MV-4-11 (cell line): ENCODE results near the gene SYCN.

Experiments
- DNase-seq: peaks from one replicate; lab custom pipeline; 2025; lab: John Stamatoyannopoulos, UW

The SYCN gene

GRCh38 chr19:39194832-39195542, 9.1 kb downstream of the SYCN start:
- no peak for DNase-seq

- DNase-seq, result no peak
These were observed 10.3 kb downstream of the SYCN start for GRCh38 chr19:39193803-39194202.

GRCh38 chr19:39192846-39193245, 11.2 kb downstream of the SYCN start:
- no peak for DNase-seq

DNA sequence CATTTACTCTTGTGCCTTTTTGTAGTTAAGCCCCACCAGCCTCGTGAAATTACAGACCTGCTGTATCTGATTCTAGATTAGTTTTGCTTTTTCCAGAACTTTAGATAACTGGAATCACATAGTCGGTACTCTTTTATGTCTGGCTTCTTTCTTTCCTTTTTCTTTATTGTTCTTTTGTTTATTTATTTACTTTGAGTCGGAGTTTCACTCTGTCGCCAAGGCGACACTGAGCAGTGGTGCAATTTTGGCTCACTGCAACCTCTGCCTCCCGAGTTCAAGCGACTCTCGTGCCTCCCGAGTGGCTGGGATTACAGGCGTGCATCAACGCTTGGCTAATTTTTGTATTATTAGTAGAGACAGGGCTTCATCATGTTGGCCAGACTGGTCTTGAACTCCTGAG, 13.3 kb downstream of the SYCN start:
- no peak for DNase-seq

DNA sequence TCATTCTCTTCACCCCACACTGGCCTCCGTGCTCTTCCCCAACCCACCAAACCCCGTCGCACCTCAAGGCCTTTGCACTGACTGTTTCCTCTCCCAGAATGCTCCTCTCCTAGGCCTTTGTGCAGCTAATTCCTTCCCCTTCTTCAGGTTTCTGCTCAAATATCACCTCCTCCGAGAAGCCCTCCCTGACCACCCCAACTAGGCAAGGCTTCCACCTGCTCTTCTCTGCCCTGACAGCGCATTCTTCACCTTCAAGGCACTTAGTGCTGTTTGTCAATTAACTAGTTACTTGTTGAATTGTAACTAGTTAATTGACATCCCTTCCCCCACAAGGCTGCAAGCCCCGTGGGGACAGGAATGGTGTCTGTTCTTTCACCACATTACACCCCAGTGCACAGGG, 15.1 kb downstream of the SYCN start:
- no peak for DNase-seq

GRCh38 chr19:39187552-39187943, 16.5 kb downstream of the SYCN start:
- DNase-seq, result no peak

- DNase-seq, result no peak
These were observed 17.7 kb downstream of the SYCN start for GRCh38 chr19:39186391-39186790.

DNA sequence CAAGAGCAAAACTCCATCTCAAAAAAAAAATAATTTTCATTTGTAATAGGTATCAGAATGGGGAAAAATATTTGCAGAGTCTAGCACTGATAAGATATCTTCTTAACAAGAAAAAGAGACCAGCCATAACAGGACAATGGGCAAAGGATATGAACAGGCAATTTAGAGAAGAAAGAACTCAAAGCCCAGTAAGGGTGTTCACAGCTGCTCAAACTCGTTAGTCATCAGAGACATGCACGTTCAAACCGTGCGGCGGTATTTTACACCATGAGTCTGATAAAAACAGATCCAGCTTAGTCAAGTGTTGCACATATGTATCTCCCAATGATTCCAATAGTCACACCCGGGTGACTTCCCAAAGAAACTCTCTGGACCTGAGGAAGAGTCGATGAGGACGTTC, 21.0 kb downstream of the SYCN start:
- DNase-seq, result no peak

DNA sequence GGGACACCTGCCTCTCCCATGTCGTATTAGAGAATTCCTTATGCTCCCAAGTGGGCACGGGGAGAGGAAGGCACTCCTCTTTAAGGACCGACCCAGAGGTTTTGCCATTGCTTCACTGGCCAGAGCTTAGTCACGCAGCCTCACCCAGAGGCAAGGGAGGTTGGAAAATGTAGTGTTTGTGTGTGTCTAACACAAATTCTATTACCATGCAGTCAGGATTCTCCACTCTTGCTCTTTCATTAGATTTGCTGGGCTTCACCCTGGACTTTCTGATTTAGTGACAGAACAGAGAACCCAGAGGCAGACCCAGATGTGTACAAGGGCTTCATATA, 21.9 kb downstream of the SYCN start:
- DNase-seq, result no peak

- no peak for DNase-seq
These were observed 22.4 kb downstream of the SYCN start for GRCh38 chr19:39181500-39182173.

DNA sequence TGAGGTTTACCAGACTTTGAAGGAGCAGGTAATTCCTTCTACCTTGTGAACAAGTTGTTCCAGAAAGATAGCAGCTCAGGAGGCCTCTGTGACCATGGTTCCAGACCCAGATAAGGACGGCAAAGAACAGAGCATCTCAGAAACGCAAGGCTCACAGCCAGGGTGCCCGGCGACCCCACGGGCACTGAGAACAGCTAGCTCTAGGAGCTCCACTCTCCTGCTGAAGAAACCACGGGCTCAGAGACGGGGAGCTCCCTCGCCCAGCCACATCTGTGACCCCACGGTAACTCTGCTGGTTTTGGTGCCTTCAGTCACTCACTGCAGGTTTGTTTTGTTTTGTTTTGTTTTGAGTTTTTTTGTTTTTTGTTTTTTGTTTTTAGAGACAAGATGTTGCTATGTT, 23.3 kb downstream of the SYCN start:
- no peak for DNase-seq

DNA sequence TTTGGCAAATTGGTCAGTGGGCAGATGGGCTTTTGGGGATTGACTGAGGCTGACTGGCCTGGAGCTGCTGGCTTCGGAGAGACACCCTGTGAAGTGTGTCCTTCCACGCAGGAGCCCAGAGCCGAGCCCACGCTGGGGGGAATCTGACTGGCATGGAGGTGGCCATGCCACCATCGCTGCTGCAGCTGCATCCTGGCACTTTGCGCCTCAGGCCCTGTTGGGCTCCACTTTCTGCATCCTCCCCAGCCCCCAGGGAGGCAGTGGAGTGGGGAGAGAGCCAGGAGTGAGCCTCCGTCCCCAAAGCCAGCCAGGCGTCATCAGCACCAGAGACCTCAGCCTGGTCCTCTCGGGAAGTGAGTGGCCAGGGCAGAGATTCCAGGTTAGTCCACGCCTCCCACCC, 24.3 kb downstream of the SYCN start:
- DNase-seq, result no peak

DNA sequence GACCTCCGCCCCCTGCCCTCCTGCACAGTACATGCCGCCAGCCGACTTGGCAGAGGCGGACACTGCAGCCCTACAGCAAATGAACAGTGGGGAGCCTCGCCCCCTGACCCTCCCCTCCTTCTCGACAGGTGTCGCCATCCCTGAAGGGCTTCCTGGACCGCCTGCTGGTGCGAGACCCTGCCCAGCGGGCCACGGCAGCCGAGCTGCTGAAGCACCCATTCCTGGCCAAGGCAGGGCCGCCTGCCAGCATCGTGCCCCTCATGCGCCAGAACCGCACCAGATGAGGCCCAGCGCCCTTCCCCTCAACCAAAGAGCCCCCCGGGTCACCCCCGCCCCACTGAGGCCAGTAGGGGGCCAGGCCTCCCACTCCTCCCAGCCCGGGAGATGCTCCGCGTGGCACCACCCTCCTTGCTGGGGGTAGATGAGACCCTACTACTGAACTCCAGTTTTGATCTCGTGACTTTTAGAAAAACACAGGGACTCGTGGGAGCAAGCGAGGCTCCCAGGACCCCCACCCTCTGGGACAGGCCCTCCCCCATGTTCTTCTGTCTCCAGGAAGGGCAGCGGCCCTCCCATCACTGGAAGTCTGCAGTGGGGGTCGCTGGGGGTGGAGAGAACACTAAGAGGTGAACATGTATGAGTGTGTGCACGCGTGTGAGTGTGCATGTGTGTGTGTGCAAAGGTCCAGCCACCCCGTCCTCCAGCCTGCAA, 25.6 kb downstream of the SYCN start:
- no peak for DNase-seq

GRCh38 chr19:39177736-39178135, 26.3 kb downstream of the SYCN start:
- DNase-seq, result no peak

GRCh38 chr19:39177110-39177699, 26.9 kb downstream of the SYCN start:
- DNase-seq, result no peak

DNA sequence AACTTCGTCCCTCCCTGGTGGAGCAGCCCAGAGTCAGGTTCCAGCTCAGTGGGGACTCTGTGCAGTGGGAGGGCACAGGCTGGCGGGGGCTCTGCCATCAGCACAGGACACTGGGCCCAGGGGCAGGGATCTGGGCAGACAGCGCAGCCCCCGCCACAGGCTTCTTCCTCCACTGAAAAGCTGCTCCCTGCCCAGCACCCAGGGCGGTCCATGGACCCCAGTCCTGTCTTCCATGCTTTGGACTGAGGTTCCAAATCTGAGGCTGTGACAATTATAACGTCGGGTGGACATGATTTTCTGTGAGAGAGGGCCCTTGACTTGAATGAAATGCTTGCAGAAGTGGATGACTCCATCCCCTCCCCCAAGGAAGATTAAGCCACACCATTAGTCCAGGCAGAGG, 28.5 kb downstream of the SYCN start:
- no peak for DNase-seq

DNA sequence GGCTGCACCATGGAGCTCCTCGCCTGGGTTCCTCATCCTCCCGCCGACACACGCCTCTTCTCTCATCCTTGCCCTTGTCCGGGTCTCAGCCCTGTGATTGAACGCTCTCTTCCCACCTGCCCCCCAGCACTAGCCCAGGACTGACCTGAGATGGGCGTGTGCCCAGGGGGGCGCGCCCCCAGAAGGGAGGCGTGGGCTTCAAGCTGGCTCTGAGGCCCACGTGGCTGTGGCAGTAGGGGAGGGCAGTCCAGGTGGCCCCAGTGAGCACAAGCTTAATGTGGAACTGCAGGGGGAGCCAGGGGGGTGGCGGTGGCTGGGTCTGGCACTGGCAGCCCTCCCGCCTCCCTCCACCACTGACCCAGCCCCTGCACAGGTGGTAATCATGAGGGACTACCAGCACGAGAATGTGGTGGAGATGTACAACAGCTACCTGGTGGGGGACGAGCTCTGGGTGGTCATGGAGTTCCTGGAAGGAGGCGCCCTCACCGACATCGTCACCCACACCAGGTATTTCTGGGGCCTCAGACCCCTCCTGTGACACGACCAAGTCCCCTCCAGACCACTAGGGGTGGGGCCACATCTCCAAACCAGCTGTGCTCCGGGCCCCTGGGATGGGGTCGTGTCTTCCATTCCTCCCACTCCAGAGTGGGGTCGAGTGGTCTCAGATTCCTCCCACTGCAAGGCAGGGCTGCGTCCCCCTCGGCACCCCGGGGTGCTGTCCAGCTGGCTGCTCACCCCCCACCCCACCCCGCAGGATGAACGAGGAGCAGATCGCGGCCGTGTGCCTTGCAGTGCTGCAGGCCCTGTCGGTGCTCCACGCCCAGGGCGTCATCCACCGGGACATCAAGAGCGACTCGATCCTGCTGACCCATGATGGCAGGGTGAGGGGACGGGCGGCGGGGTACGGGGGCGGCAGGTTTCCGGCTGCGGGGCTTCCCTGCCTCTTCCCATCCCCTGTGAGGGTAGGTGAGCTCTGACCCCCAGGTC, 29.2 kb downstream of the SYCN start:
- no peak for DNase-seq

DNA sequence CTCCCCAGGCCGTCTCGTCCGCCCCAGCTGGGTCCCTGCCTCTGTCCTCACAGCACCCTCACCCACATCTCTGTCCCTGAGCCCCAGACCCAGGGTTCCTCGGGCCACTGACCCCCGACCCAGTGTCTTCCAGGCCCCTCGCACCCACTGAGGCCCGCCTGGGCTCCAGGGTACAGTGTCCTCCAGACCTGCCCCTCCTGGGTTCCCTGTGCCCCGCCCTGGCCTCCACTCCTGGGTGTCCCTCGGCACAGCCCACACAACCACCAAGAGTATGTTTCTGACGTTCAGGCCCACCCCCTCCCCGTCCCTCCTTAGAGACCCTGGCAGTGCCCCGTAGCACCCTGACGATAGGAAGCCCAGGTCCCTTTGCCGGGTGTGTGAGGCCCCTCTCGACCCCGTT, 29.9 kb downstream of the SYCN start:
- DNase-seq, result no peak

- no peak for DNase-seq
These were observed 30.5 kb downstream of the SYCN start for GRCh38 chr19:39173502-39173991.

- DNase-seq, result no peak
These were observed 31.2 kb downstream of the SYCN start for GRCh38 chr19:39172700-39173501.
